CD1c-positive myeloid dendritic cell (primary cell): Measurements from ENCODE around the gene DNAH9.

Source experiments
- DNase-seq: peaks from one replicate; pipeline ENCODE4 v3.0.0-alpha.2; 2016; ENCODE audit errors: extremely low spot score

The DNAH9 gene

DNA sequence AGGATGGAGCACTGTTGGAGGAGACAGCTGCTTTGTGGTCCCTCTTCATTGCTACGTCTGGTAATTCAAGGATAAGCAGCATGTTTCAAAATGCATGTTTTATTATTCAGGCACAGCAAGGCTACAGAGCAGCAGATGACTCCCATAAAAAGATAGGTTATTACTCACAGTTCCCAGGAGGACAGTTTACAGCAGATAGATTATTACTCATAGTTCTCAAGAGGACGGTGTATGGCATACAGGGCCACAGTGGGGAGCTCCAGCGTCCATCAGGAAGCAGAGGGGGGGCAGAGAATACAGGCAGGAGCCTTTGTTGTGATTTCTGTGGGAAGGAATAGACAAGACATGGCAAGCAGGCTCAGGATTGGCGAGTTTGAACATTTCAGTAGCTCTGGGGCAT, 72.9 kb downstream of the DNAH9 start:
- DNase-seq = no peak

- no peak for DNase-seq
Measured at GRCh38 chr17:11682646-11683045, 84.4 kb downstream of the DNAH9 start.

GRCh38 chr17:11690681-11691080, 92.4 kb downstream of the DNAH9 start:
- no peak for DNase-seq

DNA sequence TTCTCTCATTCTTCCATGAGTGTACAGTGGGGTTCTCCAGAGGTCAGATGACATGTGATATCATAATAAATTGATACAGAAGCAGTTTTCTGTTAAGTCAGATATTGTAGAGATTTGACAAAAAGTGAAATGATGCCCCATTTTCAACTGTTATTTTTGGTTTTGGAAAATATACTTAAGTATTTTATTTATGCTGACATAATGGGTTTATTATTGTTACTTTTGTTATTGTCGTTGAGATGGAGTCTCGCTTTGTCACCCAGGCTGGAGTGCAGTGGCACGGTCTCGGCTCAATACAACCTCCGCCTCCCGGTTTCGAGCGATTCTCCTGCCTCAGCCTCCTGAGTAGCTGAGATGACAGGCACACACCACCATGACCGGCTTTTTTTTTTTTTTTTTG, 94.4 kb downstream of the DNAH9 start:
- DNase-seq = no peak

GRCh38 chr17:11693284-11693683, 95.0 kb downstream of the DNAH9 start:
- DNase-seq = no peak

- DNase-seq = no peak
Measured at GRCh38 chr17:11700668-11701067, 102.4 kb downstream of the DNAH9 start.

GRCh38 chr17:11701911-11702310, 103.6 kb downstream of the DNAH9 start:
- no peak for DNase-seq

GRCh38 chr17:11704041-11704440, 105.8 kb downstream of the DNAH9 start:
- no peak for DNase-seq

DNA sequence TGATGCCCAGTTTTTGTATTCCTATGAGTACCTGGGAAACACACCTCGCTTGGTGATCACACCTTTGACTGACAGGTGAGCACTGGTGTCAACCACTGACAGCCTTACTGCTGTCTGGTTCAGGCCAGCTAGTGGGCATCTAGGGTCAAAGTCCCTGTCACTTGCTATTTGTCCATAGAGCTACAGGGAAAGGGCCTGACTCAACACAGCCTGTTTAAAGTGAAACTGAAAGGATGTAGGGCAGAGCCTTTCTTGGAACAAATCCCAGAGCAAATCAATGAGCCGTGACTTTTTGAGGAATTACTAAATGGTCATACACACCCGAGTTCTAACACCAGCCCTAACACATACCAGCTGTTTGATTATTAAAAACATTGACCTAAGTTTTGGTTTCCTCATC, 106.8 kb downstream of the DNAH9 start:
- DNase-seq = no peak

DNA sequence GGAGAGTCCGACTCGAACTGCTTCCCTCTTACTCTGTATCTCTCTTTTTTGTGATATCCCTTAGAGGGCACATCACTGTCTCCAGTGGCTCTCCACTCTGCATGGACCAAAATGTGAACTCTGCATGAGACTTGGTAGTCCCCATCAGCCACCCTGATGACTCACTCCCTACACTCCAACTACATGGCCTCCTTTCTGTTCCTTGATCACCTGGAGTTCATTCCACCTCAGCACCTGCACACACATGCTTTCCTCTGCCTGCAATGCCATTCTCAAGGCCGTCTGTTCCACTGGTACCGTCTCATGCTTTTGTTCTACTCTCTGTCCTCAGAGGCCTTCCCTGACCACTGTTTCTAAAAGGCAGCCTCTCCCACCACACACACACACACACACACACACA, 109.3 kb downstream of the DNAH9 start:
- DNase-seq = no peak

GRCh38 chr17:11712456-11712855, 114.2 kb downstream of the DNAH9 start:
- DNase-seq = no peak

DNA sequence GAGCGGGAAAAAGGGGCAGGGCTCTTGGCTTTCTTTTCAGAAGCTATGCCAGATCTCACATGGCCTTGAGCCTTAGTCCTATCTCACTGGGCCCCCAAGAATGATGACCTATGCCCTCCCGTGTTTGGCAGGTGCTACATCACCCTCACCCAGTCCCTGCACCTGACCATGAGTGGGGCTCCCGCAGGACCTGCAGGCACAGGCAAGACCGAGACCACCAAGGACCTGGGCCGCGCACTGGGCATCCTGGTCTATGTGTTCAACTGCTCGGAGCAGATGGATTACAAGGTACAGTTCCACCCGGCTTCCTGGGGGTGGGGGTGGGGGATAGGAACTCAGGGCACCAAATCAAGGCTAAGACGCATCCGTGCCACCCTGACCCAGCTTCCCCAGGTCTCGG, 120.9 kb downstream of the DNAH9 start:
- DNase-seq = no peak

DNA sequence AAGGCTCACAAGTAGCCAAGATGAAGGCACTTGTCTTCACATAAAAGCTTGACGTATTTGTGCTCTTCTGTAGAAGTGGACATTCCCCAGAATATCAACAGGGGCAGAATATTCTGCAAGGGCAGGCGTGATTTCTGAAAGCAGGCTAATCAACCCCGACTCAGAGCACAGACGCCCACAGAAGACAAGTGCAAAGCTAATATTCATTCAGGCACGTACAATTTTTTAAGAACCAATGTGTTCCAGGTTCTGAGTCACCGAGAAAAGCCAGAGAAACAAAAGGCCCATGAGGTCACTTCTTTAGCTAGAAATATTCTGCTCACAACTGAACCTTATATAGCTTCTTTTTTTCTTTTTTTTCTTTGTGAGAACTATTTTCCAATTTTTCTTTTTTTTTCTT, 121.6 kb downstream of the DNAH9 start:
- no peak for DNase-seq

DNA sequence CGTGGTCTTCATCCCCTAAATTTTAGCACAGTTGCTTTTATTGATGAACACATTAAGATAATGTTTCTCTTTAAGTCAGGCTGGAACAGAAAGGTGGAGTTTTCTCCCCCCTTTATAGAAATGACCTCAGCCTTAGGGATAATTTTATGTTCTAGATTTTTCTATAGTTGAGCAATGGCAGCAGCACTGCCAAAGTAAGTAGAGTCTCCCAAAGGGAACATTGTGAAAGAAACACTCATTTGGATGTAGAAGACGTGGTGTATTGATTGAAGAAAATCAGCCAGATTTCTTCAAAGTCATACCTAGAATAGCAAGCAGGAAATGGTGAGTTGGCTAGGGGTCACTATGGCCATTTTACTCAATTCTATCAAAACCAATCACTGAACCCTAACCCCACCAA, 122.5 kb downstream of the DNAH9 start:
- DNase-seq = no peak

GRCh38 chr17:11730747-11731146, 132.5 kb downstream of the DNAH9 start:
- no peak for DNase-seq

DNA sequence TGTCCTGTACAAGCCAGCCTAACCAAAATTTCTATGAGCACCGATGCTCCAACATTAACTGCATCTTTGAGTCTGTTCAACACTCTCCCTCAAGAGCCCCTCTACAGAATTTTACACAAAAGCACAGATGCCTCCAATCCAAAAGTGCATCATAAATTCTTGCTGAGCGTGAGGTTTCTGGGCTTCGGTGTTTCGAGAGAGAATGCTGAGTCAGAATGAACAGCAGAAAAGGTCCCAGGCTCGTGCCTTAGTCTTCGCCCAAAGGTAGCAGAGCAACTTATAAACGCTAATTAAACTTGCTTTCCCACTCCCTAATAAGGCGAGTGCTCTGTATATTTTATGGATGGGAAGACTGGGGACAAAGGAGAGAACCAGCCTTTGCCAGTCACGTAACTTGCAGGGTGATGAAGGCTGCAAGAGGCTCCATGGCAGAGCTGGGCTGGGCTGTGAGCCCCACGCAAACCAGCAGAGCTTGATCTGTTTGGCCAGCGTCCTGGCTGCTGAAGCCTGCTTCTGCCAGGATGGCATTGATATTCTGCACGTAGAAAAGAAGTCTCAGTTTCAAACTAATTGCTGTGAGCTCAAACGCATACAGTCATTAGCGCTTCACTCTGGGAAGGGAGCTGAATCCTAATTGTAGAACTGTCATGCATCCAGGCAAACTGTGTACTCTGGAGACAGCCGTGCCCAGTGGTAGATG, 138.5 kb downstream of the DNAH9 start:
- no peak for DNase-seq

DNA sequence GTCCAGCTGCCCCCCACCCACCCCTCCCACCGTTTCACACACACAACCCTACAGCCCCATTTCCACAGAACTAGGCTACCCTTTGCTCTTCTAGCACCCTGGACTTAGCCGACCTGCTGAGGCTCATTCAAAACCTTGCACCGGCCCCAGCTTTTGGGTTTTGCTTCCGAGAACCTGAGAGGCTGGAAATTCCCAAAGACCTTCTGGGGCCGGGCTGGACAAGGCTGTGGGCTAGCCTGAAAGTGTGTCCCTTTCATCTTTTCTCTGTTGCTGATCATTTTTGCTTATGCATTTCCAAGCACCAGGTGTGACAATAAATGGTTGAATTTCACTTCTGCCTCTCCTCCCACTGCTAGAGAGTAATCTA, 139.0 kb downstream of the DNAH9 start:
- no peak for DNase-seq

GRCh38 chr17:11738151-11738550, 139.9 kb downstream of the DNAH9 start:
- DNase-seq = no peak

- no peak for DNase-seq
Measured at GRCh38 chr17:11739351-11739750, 141.1 kb downstream of the DNAH9 start.

DNA sequence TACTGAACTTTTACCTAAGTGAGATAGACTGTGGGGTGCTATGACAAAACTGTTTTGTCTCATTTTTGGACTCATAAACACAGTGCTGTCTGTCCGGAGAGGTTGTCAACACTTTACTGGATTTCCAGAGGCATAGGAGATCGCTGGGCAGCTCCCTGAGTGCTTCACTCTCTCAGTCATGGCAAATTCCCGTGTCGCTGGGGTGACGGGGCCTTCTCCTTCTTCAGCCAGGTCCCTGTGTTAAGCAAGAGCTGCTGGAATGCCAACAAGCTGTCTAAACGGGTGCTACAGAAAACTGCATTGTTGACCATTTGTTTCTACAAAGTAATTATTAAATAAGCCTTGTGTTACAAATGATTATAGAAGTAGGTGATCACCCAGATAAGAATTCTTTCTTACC, 141.6 kb downstream of the DNAH9 start:
- no peak for DNase-seq

DNA sequence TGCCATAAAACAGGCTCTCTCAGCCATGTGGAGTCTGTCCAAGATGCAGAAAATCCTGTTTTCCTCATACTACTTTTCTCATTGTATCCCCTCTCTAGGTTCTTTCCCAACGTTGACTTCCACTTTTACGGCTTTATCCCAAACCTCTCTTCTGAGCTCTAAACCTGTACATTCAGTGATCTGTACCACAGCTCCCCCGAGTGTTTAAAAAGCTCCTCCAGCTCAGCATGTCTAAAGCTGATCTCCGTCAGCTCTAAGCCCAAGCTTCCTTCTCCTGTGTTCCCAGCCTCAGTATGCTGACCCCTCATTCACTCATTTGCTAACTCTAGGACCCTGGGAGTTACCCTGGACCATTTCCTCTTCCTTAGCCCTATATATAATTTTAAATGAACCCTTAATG, 144.6 kb downstream of the DNAH9 start:
- DNase-seq = no peak

DNA sequence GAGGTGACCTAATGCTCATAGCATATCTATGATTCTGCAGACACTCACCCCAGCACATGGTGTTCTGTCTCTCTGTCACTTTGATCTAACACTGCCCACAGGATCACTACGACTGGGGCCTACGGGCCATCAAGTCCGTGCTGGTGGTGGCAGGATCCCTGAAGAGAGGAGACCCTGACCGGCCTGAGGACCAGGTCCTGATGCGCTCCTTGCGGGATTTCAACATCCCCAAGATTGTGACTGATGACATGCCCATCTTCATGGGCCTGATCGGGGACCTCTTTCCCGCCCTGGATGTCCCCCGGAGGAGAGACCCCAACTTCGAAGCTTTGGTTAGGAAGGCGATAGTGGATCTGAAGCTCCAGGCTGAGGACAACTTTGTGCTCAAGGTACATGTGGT, 146.4 kb downstream of the DNAH9 start:
- DNase-seq = no peak

GRCh38 chr17:11747441-11747840, 149.2 kb downstream of the DNAH9 start:
- no peak for DNase-seq

GRCh38 chr17:11757815-11758214, 159.5 kb downstream of the DNAH9 start:
- no peak for DNase-seq
